NCI-H2107 (cell line): ENCODE measurements around the gene HTR5A.
"Not testable (repeated sequence)": the region's sequence is repeated elsewhere in the genome, so short reads cannot be mapped to it uniquely, and the experiment has no call there.

Experiments
- DNase-seq: peaks from one replicate; lab custom pipeline; 2025; lab: John Stamatoyannopoulos, UW

The HTR5A gene

DNA sequence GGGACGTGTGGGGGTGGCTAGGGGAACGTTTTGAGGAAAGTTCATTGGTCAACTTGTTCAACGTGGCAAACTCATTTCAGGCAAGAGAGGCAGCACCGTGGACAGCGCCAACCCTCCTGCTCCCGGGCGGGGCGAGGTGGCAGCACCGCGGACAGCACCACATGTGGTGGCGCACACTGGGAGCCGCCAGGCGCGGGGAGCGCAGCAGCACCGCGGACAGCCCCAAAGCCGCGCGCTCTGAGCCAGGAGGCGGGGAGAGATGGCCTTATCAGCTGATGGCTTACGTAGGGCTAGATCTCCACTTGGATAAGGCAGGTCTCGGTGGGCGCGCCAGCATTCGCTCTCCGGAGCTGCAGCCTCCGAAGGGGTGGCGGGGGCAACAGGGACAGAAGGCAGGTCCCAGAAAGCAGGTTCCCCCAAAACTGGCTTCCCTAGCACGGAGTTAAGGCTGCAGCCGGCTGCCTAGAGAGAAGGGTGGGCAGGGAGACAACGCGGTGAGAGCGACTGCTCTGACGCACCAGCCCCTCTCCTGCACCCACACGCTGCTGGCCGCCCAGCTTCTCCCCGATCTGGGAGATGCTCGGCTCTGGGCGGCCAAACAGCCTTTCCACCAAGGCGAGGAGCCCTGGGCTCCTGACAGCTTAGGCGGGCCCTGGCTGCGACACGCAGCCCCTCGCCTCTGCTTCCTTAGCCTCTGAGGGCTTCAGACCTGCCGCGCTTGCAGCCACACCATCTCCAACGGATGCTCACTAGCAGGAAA is at the start of gene HTR5A:
HTR5A (plus strand) TSS at position 333 of the 760 bp plus-strand sequence. CDS start 576 bp downstream, outside the sequence.
- DNase-seq = no peak

DNA sequence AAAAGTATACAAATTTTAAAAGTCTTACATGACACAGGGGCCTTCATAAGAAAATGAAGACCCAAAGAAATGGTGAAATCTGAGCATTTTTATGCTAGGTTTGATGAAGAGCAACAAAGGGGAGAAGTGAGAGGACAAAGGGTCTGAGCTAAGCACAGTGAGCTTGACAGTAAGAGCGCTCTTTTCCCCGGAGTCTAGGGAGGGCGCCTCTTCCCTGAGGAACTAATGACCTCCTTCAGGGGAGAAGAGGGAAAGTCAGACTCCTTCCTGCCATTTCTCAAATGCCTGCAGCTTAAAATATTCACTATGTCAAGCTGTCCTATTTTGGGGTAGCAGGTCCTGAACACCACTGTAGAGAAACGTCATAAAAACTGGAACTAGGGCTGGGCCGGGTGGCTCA is 49.1 kb upstream of the HTR5A start:
- DNase-seq = no peak

DNA sequence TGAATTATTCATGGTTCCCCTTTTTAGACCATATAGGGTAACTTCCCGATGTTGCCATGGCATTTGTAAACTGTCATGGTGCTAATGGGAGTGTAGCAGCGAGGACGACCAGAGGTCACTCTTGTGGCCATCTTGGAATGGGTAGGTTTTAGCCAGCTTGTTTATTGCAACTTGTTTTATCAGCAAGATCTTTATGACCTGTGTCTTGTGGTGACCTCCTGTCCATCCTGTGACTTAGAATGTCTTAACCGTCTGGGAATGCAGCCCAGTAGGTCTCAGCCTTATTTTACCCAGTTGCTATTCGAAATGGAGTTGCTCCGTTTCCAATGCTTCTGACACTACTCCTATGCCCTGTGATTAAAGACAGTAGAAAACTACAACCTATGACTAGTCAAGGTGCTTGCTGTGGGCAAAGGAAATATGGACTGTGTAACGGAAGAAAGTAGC is 48.4 kb upstream of the HTR5A start:
- no peak for DNase-seq

DNA sequence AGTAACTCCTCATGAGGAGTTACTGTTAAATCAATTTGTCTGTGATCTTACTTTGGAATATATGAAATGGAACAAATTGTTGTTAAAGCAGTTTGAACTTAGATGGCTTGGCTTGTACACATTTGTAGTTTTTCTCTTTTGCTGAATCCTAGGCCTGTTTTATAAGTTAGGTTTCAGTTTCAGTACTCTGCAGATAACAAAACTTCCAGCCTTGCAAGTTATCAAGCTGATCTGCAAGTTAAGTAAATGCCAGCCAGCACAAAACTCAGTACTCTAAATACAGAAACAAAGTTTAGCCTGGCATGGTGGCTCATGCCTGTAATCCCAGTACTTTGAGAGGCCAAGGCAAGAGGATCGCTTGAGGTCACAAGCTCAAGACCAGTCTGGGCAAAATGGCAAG is 42.2 kb upstream of the HTR5A start:
- DNase-seq = no peak

DNA sequence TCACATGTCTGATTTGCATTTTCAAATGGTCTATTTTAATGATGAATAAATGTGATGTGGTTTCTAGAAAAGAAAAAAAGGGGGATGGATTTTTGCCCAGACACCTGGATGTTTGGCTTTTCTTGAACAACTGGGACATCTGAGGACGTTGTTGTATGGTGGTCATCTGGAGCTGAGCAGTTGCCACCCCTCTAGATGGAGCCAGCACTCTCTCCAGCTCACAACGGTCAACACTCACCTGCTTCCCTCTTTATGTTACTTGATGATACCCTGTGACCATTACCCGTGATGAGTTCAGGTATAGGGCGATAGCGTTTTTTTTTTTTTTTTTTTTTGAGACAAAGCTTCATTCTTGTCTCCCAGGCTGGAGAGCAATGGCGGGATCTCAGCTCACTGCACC is 37.1 kb upstream of the HTR5A start:
- DNase-seq = no peak

DNA sequence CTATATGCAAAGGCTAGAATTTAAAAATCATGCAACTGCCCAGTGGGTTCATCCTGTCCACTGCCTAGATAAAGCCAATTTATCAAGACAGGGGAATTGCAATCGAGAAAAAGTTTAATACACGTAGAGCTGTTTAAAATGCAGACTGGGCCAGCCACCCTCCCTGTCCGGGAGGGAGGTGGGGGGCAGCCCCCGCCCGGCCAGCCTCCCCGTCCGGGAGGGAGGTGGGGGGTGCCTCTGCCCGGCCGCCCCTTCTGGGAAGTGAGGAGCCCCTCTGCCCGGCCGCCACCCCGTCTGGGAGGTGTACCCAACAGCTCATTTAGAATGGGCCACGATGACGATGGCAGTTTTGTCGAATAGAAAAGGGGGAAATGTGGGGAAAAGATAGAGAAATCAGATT is 35.6 kb upstream of the HTR5A start:
- DNase-seq = not testable (repeated sequence)

DNA sequence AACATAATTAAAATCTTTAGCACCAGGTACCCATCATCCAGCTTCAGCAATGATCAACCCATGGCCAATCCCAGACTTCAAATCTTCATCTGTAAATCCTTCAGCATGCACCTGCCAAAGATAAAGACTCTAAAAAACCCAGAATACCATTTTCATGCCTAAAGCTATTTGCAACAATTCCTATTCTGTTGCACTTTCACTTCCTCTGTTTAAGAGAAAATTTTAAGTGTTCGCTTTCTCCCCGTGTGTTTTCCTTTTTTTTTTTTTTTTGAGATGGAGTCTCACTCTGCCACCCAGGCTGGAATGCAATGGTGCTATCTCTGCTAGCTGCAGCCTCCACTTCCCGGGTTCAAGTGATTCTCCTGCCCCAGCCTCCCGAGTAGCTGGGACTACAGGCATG is 31.8 kb upstream of the HTR5A start:
- DNase-seq = no peak

DNA sequence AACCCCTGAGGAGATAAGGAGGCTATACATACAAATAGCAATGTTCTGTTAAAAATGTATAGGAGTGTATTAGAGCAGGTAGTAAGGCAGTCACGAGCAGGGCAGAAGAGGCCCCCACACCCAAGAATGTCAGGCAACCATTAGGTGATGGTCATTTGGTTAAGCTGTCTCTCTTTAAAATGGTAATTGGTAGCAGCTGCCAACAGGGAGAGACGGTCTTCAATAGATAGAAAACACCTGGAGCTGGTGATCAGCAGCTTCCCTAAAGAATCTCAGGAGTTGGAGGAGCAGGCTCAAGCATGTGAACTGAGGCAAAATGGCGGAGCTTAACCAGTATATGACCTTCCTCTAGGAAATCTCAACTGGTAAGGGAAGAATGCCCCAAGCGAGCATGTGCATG is 26.4 kb upstream of the HTR5A start:
- DNase-seq = no peak

DNA sequence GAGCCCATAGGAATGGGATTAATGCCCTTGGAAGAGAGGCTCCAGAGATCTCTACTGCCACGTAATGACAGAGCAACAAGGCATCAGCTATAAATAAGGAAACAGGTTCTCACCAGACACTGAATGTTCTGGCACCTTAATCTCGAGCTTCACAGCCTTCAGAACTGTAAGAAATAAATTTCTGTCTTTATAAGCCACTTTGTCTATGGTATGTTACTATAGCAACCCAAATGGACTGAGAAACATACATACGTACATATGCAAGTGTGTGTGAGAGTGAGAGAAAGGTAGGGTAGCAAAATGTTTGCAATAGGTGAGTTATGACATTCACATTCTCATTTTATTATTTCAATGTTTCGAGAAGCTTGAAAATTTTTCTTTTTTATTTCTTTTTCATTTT is 22.1 kb upstream of the HTR5A start:
- DNase-seq = no peak

DNA sequence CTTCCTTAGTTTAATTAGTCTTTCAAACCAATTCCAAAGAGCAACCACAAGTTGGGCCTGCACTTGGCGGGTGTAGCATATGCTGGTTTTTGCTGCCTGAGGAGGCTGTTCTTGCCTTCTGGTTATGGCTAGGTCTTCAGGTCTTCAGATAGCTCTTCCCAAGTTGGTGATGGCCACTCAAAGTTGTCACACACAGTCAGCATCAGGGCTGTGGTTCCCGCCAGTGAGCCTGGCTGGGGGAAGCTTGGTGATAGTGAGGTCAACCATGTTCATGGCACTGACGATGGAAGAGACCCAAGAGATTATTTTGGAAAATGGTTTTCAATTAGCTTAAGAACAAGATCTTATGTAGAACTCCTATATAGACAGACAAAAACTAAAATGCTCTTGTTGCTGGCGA is 18.8 kb upstream of the HTR5A start:
- no peak for DNase-seq

DNA sequence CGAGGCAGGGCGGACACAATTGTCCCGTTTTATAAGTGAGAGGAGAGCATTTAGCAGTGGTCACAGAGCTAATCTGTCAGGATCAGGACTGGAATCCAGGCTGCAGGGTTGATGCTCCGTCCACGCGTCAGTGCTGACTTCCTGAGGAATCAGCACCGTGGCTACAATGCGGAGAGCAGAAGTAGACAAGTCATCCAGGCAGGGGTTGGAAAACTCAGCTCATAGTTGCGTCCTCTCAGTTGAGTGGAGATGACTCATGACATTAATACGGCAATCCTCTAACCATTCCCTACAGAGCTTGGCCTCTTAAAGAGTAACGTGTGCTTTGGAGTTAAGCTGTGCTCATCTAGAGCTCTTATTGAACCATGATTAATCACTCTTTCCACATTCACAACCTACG is 17.1 kb upstream of the HTR5A start:
- DNase-seq = no peak

DNA sequence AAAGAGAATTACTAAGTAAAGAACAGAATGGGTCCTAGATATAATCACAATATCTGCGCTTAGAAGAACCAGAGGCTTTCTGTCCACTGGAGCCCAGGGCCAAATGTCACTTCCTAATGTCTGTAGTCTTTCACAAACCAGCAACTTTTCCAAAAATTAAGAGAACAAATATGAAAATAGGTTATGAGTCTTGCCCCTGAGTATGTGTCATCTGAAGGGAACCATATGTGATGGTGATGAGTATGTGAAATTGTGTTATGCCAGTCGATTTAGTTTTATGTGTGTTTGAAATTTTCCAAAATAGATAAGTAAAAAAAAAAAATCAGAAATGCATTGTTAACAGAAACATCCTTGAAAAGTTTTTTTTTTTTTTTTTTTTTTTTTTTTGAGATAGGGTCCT is 15.4 kb upstream of the HTR5A start:
- no peak for DNase-seq

DNA sequence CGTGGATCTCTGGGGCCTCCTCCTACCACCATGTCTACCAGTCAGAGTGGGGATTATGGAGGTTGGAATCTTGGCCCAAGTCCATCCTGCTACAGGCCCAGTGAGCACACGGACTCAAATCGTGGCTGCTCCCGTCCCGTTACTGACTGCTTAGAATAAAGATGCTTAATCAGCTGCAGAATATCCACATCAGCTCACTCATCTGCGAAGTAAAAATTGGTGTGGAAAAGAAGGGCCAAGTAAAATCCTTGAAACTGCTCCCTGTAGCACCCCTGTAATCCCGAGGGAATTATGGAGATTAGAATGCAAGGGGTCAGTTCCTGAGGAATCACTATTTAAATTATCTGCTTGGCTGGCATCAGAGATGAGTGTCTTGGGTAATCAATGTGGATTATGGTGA is 13.0 kb upstream of the HTR5A start:
- no peak for DNase-seq

DNA sequence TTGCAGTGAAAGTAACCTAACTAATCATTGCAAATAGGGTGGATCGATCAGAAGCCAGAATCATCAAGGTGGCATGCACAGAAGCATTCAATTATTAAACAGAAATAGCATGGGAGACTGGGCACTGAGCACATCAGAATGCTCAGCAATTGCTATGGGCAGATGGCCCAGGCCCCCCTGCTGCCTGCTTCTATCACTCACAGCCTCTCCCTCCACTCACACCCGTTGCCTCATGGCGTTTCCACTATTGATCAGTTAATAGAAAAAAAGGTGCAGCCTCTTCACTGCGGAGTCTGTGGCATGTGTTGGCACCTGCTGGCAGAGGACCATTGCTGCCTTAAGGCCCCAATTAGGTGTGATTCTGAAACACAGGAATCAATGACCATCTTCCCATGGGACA is 11.2 kb upstream of the HTR5A start:
- DNase-seq = no peak

DNA sequence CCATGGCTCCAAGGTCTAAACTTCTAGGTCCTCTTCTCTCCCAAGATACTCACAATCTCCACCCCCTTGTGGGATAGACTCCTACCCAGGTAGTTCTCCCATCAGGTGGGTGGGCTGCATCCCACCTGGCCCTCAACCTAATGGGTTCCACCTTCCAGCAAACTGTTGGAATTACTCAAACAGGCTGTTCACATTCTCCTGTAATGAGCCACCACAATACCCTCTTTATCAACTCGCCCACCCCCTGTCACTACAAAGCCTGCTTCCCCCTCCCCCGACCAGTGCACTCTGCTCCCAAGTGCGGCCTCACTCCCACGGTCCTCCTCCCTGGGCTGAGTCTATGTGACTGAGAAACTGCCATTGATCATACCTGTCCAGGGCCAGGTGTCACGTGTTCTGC is 10.4 kb upstream of the HTR5A start:
- DNase-seq = no peak

DNA sequence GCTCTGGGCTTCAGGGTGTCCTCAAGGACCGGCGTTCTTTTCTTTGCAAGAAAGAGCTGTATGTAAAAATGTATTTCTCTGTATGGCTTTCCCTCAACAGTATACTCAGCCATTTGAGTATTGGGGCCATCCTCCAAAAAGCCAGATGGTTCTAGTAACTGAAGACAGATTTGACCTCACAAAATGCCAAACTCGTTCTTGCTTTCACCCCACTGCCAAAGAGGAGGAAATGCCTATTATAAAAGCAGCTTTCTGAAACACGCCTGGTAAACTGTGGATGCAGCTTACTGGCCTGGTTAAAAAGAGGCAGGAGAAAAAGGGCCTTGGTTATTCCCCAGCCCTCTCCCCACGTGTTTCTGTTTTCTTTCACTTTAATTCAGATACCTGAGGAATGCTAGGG is 7.7 kb upstream of the HTR5A start:
- no peak for DNase-seq

DNA sequence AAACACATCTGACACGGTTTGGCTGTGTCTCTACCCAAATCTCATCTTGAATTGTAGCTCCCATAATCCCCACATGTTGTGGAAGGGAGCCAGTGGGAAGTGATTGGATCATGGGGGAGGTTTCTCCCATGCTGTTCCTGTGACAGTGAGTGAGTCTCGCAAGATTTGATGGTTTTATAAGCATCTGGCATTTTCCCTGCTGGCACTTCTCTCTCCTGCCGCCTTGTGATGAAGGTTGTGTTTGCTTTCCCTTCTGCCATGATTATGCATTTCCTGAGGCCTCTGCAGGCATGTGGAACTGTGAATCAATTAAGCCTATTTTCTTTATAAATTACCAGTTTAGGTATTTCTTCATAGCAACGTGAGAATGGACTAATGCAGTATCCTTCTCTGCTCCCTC is 5.9 kb upstream of the HTR5A start:
- DNase-seq = no peak

DNA sequence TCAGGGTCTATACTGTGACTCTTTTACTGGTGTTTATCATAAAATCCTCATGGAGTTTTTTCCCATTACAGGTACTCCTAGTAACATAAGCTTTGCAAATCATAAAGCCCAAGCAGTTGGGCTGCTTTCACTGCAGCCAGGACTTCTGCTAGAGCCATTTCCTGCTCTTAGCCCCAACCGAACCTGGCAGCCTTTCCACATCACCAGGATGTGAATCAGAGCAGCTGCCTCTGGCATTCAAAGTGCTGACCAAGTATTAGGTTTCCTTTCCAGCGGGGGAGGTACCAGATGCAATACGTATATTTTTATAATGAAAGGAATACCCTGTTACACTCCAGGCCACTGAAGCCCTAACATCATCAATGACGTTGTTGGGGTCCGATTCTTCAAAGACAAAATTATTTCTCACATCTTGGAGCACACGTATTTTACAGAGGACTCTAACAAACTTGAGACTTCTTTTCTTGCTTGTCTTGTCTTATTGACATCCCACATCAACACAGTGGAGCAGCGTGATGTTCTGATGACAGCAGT is 3.6 kb upstream of the HTR5A start:
- DNase-seq = peak; percentile 35

DNA sequence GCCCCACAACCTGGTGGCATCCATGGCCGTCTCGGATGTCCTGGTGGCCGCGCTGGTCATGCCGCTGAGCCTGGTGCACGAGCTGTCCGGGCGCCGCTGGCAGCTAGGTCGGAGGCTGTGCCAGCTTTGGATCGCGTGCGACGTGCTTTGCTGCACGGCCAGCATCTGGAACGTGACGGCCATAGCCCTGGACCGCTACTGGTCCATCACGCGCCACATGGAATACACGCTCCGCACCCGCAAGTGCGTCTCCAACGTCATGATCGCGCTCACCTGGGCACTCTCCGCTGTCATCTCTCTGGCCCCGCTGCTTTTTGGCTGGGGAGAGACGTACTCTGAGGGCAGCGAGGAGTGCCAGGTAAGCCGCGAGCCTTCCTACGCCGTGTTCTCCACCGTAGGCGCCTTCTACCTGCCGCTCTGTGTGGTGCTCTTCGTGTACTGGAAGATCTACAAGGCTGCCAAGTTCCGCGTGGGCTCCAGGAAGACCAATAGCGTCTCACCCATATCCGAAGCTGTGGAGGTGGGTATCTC is 1.1 kb downstream of the HTR5A start:
- no peak for DNase-seq

DNA sequence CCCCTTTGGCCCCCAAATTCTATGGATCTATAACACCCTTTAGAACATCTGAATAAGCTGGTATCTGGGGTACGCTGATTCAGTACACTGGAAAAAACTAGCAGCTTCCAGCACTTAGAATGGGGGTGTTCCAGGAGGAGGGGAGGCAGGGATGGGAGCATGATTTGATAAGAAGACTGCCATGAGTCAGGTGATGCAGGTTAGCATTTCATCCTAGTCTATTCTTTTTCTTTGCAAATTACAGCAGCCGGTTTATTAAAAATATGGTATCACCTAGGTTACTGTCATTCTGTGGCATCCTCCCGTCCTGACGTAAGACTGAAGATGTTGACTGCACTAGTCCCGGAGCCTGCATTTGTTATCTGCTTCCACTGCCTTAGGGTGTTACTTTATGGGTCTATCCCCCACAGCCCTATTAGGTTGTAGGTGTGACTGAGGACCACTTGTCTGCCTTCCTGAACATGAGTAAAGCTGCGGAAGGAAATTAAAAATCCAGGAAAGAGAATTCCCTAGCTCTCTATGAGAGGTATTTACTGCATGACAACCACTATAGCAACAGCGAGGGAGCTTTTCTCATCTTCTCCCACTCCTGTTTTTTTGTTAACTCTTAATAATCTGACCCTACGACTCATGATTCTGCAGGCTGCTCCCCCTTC is 1.9 kb downstream of the HTR5A start:
- DNase-seq = no peak

DNA sequence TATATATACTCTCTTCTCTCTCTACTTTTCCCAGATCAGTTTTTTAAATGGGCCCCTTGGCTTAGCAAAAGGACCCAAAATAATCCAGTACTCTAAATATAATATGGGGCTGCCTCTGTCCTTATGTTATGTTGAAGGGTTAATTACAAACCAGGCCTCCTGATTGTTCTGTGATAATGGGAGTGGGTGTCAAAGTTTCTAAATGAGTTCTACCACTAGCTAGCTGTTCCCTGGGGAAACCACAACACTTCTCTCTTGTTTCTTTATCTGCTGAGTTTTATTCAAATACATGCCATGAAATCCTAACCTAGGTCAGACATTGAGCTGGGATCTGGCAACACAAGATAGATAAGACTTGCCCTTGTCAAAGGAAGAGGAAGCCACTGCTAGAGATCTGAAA is 3.8 kb downstream of the HTR5A start:
- DNase-seq = no peak

DNA sequence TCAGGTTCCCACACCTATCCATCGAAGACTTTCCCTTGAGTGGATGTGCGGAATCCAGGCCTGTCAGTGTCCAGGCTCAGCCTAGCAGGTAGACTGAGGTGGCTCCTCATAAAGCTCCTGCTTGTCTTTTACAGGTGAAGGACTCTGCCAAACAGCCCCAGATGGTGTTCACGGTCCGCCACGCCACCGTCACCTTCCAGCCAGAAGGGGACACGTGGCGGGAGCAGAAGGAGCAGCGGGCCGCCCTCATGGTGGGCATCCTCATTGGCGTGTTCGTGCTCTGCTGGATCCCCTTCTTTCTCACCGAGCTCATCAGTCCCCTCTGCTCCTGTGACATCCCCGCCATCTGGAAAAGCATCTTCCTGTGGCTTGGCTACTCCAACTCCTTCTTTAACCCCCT is 13.9 kb downstream of the HTR5A start:
- no peak for DNase-seq

DNA sequence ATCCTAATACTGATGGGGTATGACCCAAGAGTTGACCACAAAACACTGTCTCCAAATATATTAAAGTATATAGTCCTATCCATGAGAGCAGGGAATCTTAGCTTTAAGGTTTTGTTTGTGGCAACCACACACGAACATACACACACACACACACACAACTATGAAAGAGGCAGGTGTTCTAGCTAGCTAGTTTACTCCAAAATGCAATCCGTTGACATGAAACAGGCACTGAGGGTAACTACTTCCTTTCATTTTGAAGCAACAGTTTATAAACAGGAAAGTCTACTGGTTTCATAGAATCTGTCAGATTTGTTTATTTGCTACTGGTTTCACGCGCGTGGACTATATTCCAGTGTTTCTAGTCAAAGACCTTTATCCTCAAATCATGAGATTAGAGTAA is 14.8 kb downstream of the HTR5A start:
- no peak for DNase-seq
